Loucy (cell line): ENCODE results near the gene XXYLT1.

Experiments
- EZH2phosphoT487 ChIP-seq: fragments of 200-600 bp; IDR thresholded peaks from 2 replicates; pipeline ENCODE4 v1.6.1; 2018; ENCODE audit warnings: antibody characterized with exemption, mild to moderate bottlenecking, moderate library complexity, borderline replicate concordance
- TF ChIP-seq, protein P1 (sequence below): fragments of 200-600 bp; sonication (generic); conservative IDR thresholded peaks from 2 replicates; pipeline ENCODE4 v1.5.1; 2014; ENCODE audit warnings: mild to moderate bottlenecking, antibody characterized with exemption, low read length

DNA sequence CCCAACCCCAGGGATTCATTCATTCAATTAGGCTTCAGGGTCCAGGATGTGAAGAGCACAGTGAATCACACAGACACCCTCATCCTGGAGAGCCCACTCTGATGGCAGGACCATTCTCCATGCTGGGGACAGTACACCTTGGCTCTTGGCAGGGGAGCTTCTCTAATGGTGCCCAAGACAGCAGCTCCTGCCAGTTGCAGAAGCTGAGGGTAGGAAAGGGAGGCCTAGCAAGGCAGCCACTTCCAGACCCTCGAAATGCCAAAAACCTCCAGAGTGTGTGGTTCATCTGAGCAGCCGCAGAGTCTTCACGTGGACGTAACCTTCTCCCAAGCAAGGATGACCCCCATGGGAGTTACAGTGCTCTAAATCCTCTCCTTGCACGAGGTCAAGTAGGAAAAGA is 186.2 kb downstream of the XXYLT1 start:
- TF ChIP-seq, protein P1, sequence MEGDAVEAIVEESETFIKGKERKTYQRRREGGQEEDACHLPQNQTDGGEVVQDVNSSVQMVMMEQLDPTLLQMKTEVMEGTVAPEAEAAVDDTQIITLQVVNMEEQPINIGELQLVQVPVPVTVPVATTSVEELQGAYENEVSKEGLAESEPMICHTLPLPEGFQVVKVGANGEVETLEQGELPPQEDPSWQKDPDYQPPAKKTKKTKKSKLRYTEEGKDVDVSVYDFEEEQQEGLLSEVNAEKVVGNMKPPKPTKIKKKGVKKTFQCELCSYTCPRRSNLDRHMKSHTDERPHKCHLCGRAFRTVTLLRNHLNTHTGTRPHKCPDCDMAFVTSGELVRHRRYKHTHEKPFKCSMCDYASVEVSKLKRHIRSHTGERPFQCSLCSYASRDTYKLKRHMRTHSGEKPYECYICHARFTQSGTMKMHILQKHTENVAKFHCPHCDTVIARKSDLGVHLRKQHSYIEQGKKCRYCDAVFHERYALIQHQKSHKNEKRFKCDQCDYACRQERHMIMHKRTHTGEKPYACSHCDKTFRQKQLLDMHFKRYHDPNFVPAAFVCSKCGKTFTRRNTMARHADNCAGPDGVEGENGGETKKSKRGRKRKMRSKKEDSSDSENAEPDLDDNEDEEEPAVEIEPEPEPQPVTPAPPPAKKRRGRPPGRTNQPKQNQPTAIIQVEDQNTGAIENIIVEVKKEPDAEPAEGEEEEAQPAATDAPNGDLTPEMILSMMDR = no peak
- TF ChIP-seq EZH2phosphoT487 = no peak
